DND-41 (cell line): ENCODE data around the gene PAAF1.

Experiments
- EZH2 ChIP-seq: IDR thresholded peaks from 3 replicates; pipeline ENCODE4 v1.6.1; 2012; ENCODE audit warnings: borderline replicate concordance, low read depth, mild to moderate bottlenecking, moderate library complexity, low read length, inconsistent platforms; ENCODE audit not compliant: severe bottlenecking
- TF ChIP-seq, protein P1 (sequence below): IDR thresholded peaks from 2 replicates; pipeline ENCODE4 v1.5.1; 2012; ENCODE audit warnings: borderline replicate concordance, low read length, moderate library complexity, mild to moderate bottlenecking; ENCODE audit not compliant: poor library complexity, severe bottlenecking; ENCODE audit errors: extremely low read depth

DNA sequence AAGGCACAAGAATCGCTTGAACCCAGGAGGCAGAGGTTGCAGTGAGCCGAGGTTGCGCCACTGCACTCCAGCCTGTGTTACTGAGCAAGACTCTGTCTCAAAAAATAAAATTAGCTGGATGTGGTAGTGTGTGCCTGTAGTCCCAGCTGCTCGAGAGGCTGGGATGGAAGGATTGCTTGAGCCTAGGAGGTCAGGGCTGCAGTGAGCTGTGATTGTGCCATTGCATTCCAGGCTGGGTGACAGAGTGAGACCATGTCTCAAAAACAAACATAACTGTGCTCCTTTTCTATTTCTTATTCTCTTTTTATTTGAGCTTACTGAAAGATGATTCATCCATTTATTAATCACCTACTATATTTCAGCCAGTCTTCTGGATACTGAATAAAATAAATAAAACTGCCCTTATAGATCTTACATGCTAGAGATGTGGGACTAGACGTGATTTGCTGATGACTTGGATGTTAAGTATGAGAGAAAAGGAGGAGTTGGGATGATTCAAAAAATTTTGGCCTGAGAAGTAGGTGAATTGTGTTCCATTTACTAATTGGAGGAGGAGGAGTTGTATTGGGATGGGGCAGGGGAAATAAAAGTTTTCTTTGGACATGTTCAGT, 18.0 kb downstream of the PAAF1 start:
- TF ChIP-seq EZH2 = no peak
- TF ChIP-seq, protein P1, sequence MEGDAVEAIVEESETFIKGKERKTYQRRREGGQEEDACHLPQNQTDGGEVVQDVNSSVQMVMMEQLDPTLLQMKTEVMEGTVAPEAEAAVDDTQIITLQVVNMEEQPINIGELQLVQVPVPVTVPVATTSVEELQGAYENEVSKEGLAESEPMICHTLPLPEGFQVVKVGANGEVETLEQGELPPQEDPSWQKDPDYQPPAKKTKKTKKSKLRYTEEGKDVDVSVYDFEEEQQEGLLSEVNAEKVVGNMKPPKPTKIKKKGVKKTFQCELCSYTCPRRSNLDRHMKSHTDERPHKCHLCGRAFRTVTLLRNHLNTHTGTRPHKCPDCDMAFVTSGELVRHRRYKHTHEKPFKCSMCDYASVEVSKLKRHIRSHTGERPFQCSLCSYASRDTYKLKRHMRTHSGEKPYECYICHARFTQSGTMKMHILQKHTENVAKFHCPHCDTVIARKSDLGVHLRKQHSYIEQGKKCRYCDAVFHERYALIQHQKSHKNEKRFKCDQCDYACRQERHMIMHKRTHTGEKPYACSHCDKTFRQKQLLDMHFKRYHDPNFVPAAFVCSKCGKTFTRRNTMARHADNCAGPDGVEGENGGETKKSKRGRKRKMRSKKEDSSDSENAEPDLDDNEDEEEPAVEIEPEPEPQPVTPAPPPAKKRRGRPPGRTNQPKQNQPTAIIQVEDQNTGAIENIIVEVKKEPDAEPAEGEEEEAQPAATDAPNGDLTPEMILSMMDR = no peak
